ENCODE data around the gene ABTB2.
"Not testable (repeated sequence)": the region's sequence is repeated elsewhere in the genome, so short reads cannot be mapped to it uniquely, and the experiment has no call there.

ABTB2 gene

GRCh38 chr11:34182921-34183685, 174.7 kb downstream of the ABTB2 start:
- Mint-ChIP-seq H3K27me3 (peaks cover 2% of the 10 kb centered on the region), H3K36me3 (ENCODE audit: low read depth) (no peaks in the 10 kb centered on the region), H3K4me3 (no peak overlapping the region), H3K4me1 (ENCODE audit: low read depth) (peaks cover 22% of the 10 kb centered on the region), H3K9me3 (no peaks in the 10 kb centered on the region), H3K27ac (no peak overlapping the region)
- DNase-seq: no peak

GRCh38 chr11:34182425-34182824, 175.4 kb downstream of the ABTB2 start:
- Mint-ChIP-seq H3K4me3 (no peak overlapping the region), H3K27me3 (peaks cover 2% of the 10 kb centered on the region), H3K4me1 (ENCODE audit: low read depth) (peaks cover 22% of the 10 kb centered on the region), H3K9me3 (no peaks in the 10 kb centered on the region), H3K27ac (no peak overlapping the region), H3K36me3 (ENCODE audit: low read depth) (no peaks in the 10 kb centered on the region)
- no peak for DNase-seq

GRCh38 chr11:34181856-34182405, 175.9 kb downstream of the ABTB2 start:
- DNase-seq: no peak
- H3K36me3 Mint-ChIP-seq (ENCODE audit: low read depth): no peaks in the 10 kb centered on the region
- no peak overlapping the region for H3K4me3 Mint-ChIP-seq
- peaks cover 22% of the 10 kb centered on the region for H3K4me1 Mint-ChIP-seq (ENCODE audit: low read depth)
- no peaks in the 10 kb centered on the region for H3K9me3 Mint-ChIP-seq
- no peak overlapping the region for H3K27ac Mint-ChIP-seq
- H3K27me3 Mint-ChIP-seq: peaks cover under 1% of the 10 kb centered on the region

- Mint-ChIP-seq H3K9me3 (no peaks in the 10 kb centered on the region), H3K27me3 (no peaks in the 10 kb centered on the region), H3K36me3 (ENCODE audit: low read depth) (no peaks in the 10 kb centered on the region), H3K4me1 (ENCODE audit: low read depth) (peaks cover 23% of the 10 kb centered on the region), H3K4me3 (no peak overlapping the region), H3K27ac (no peak overlapping the region)
- no peak for DNase-seq
Measured at GRCh38 chr11:34181251-34181650, 176.6 kb downstream of the ABTB2 start.

GRCh38 chr11:34180814-34181165, 177.0 kb downstream of the ABTB2 start:
- H3K27ac Mint-ChIP-seq; H3K36me3 Mint-ChIP-seq (ENCODE audit: low read depth); H3K27me3 Mint-ChIP-seq; H3K9me3 Mint-ChIP-seq; H3K4me3 Mint-ChIP-seq; DNase-seq: not testable (repeated sequence)
- peaks cover 24% of the 10 kb centered on the region for H3K4me1 Mint-ChIP-seq (ENCODE audit: low read depth)

GRCh38 chr11:34180040-34180813, 177.6 kb downstream of the ABTB2 start:
- Mint-ChIP-seq H3K4me1 (ENCODE audit: low read depth) (peaks cover 29% of the 10 kb centered on the region), H3K36me3 (ENCODE audit: low read depth) (no peaks in the 10 kb centered on the region), H3K4me3 (no peak overlapping the region), H3K27ac (no peak overlapping the region), H3K27me3 (no peaks in the 10 kb centered on the region), H3K9me3 (no peaks in the 10 kb centered on the region)
- DNase-seq: no peak

GRCh38 chr11:34179026-34179675, 178.7 kb downstream of the ABTB2 start:
- Mint-ChIP-seq H3K36me3 (ENCODE audit: low read depth) (no peaks in the 10 kb centered on the region), H3K4me3 (no peak overlapping the region), H3K9me3 (no peaks in the 10 kb centered on the region), H3K4me1 (ENCODE audit: low read depth) (peaks cover 38% of the 10 kb centered on the region), H3K27ac (no peak overlapping the region), H3K27me3 (no peaks in the 10 kb centered on the region)
- no peak for DNase-seq

GRCh38 chr11:34178209-34178821, 179.5 kb downstream of the ABTB2 start:
- Mint-ChIP-seq H3K9me3 (no peaks in the 10 kb centered on the region), H3K36me3 (ENCODE audit: low read depth) (no peaks in the 10 kb centered on the region), H3K4me1 (ENCODE audit: low read depth) (peaks cover 43% of the 10 kb centered on the region), H3K4me3 (no peak overlapping the region), H3K27ac (no peak overlapping the region), H3K27me3 (no peaks in the 10 kb centered on the region)
- DNase-seq: no peak

GRCh38 chr11:34176751-34177209, 181.0 kb downstream of the ABTB2 start:
- no peak for DNase-seq
- H3K4me1 Mint-ChIP-seq (ENCODE audit: low read depth): peaks cover 35% of the 10 kb centered on the region
- H3K27ac Mint-ChIP-seq: no peak overlapping the region
- H3K36me3 Mint-ChIP-seq (ENCODE audit: low read depth): no peaks in the 10 kb centered on the region
- no peaks in the 10 kb centered on the region for H3K27me3 Mint-ChIP-seq
- no peaks in the 10 kb centered on the region for H3K9me3 Mint-ChIP-seq
- H3K4me3 Mint-ChIP-seq: no peak overlapping the region

- Mint-ChIP-seq H3K9me3 (no peaks in the 10 kb centered on the region), H3K36me3 (ENCODE audit: low read depth) (no peaks in the 10 kb centered on the region), H3K27me3 (no peaks in the 10 kb centered on the region), H3K4me1 (ENCODE audit: low read depth) (peaks cover 25% of the 10 kb centered on the region), H3K27ac (no peak overlapping the region), H3K4me3 (no peak overlapping the region)
- DNase-seq: no peak
Measured at GRCh38 chr11:34175284-34176019, 182.4 kb downstream of the ABTB2 start.

- peak; percentile 89 for DNase-seq
- Mint-ChIP-seq H3K27ac (no peak overlapping the region), H3K27me3 (no peaks in the 10 kb centered on the region), H3K36me3 (ENCODE audit: low read depth) (no peaks in the 10 kb centered on the region), H3K4me3 (peak overlapping the region; percentile 55), H3K4me1 (ENCODE audit: low read depth) (peaks cover 22% of the 10 kb centered on the region), H3K9me3 (no peaks in the 10 kb centered on the region)
Measured at GRCh38 chr11:34174412-34175041, 183.3 kb downstream of the ABTB2 start.

GRCh38 chr11:34173050-34173449, 184.8 kb downstream of the ABTB2 start:
- no peak for DNase-seq
- H3K9me3 Mint-ChIP-seq: no peaks in the 10 kb centered on the region
- H3K27me3 Mint-ChIP-seq: no peaks in the 10 kb centered on the region
- no peak overlapping the region for H3K4me3 Mint-ChIP-seq
- H3K27ac Mint-ChIP-seq: no peak overlapping the region
- H3K4me1 Mint-ChIP-seq (ENCODE audit: low read depth): peaks cover 22% of the 10 kb centered on the region
- no peaks in the 10 kb centered on the region for H3K36me3 Mint-ChIP-seq (ENCODE audit: low read depth)

GRCh38 chr11:34169686-34170085, 188.1 kb downstream of the ABTB2 start:
- H3K9me3 Mint-ChIP-seq: no peaks in the 10 kb centered on the region
- peaks cover 2% of the 10 kb centered on the region for H3K36me3 Mint-ChIP-seq (ENCODE audit: low read depth)
- H3K4me3 Mint-ChIP-seq: no peak overlapping the region
- no peak for DNase-seq
- no peaks in the 10 kb centered on the region for H3K27me3 Mint-ChIP-seq
- H3K4me1 Mint-ChIP-seq (ENCODE audit: low read depth): peaks cover 9% of the 10 kb centered on the region
- H3K27ac Mint-ChIP-seq: no peak overlapping the region
